ENCODE measurements around the gene TIE1. TPM values are rescaled to one million over a fixed set of nuclear protein-coding genes. Genes with fewer than 3 reads are reported as not detected.
A peak's percentile ranks its signal among the peaks of the same experiment; 100 is the strongest.

TIE1 gene
- total and polyA plus RNA-seq, 2 experiments from 2014 or later = 5.0 TPM; not detected in 1

DNA sequence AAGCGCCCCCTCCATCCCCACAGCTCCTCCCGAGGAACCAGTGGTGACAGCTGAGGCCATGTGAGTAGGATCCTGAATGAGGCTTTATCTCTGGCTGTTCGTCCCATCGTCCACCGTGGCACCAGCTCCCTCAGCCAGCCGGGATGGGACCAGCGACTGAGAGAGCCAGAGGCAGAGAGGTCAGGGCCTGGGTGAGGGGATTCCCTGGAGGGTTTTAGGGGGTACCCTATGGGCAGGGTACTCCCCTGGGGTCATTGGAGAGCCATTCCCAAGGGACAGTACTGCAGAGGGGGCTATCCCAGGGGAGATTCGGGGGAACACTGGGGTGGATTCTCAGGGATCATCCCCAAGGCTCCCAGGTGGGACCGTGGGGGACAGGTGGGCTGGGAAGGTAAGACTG lies 28.6 kb upstream of the TIE1 start:
- no peak for DNase-seq (ENCODE audit: low read depth in 1 of 2, low spot score in 1 of 2)
- Histone ChIP-seq H3K36me3 (no peaks in the 10 kb centered on the region), H3K27me3 (no peaks in the 10 kb centered on the region), H3K27ac (no peak overlapping the region), H3K9me3 (ENCODE audit: low read depth) (no peaks in the 10 kb centered on the region), H3K4me1 (ENCODE audit: low read depth) (peaks cover 10% of the 10 kb centered on the region), H3K4me3 (no peak overlapping the region)
- TF ChIP-seq, protein P1, sequence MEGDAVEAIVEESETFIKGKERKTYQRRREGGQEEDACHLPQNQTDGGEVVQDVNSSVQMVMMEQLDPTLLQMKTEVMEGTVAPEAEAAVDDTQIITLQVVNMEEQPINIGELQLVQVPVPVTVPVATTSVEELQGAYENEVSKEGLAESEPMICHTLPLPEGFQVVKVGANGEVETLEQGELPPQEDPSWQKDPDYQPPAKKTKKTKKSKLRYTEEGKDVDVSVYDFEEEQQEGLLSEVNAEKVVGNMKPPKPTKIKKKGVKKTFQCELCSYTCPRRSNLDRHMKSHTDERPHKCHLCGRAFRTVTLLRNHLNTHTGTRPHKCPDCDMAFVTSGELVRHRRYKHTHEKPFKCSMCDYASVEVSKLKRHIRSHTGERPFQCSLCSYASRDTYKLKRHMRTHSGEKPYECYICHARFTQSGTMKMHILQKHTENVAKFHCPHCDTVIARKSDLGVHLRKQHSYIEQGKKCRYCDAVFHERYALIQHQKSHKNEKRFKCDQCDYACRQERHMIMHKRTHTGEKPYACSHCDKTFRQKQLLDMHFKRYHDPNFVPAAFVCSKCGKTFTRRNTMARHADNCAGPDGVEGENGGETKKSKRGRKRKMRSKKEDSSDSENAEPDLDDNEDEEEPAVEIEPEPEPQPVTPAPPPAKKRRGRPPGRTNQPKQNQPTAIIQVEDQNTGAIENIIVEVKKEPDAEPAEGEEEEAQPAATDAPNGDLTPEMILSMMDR (IDR thresholded peaks at IDR 0.05; ENCODE audit: low read depth, low read length) = no peak

DNA sequence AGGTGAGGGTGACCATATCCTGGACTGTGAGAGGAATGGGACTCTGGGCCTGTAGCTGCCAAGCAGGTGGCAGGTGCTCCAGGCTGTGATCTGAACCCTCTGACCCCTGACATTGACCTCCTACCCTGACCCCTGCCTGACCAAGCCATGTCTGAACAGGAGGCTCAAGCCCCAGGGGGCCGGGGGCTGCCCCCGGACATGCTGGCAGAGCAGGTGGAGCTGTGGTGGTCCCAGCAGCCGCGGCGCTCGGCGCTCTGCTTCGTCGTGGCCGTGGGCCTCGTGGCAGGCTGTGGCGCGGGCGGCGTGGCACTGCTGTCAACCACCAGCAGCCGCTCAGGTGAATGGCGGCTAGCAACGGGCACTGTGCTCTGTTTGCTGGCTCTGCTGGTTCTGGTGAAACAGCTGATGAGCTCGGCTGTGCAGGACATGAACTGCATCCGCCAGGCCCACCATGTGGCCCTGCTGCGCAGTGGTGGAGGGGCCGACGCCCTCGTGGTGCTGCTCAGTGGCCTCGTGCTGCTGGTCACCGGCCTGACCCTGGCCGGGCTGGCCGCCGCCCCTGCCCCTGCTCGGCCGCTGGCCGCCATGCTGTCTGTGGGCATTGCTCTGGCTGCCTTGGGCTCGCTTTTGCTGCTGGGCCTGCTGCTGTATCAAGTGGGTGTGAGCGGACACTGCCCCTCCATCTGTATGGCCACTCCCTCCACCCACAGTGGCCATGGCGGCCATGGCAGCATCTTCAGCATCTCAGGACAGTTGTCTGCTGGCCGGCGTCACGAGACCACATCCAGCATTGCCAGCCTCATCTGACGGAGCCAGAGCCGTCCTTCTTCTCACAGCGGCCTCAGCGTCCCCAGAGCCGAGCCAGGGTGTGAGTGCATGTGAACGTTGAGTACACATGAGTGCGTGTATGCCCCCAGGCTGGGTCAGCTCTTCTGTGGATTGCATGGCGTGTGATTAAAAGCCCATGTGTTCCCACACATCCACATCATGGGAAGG lies 27.9 kb upstream of the TIE1 start:
- Histone ChIP-seq H3K27ac (no peak overlapping the region), H3K36me3 (no peaks in the 10 kb centered on the region), H3K27me3 (no peaks in the 10 kb centered on the region), H3K9me3 (ENCODE audit: low read depth) (no peaks in the 10 kb centered on the region), H3K4me3 (no peak overlapping the region), H3K4me1 (ENCODE audit: low read depth) (peaks cover 3% of the 10 kb centered on the region)
- TF ChIP-seq, protein P1 (IDR thresholded peaks at IDR 0.05; ENCODE audit: low read depth, low read length) = no peak
- no peak for DNase-seq (ENCODE audit: low read depth in 1 of 2, low spot score in 1 of 2)

DNA sequence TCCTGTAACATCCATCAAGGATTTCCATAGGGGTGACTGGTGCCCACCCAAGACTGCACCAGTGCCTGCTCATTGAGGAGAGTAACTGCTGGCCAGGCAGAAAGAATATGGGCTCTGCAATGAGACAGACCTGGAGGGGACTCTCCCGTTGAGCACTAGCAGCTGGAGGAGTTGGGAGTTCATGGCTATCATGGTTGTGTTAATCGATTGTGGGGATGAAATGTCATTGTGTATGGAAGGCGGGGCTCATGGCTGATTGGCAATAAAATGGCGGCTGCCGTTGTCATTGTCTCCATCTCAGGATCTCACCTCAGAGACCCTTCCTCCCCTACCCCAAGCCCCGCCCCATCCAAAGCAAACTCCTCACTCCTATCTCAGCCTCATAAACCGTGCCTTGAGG lies 27.1 kb upstream of the TIE1 start:
- no peaks in the 10 kb centered on the region for H3K4me1 ChIP-seq (ENCODE audit: low read depth)
- H3K4me3 ChIP-seq = no peak overlapping the region
- no peaks in the 10 kb centered on the region for H3K9me3 ChIP-seq (ENCODE audit: low read depth)
- no peaks in the 10 kb centered on the region for H3K27me3 ChIP-seq
- H3K36me3 ChIP-seq = no peaks in the 10 kb centered on the region
- DNase-seq (ENCODE audit: low read depth in 1 of 2, low spot score in 1 of 2) = no peak
- H3K27ac ChIP-seq = no peak overlapping the region
- TF ChIP-seq, protein P1 (IDR thresholded peaks at IDR 0.05; ENCODE audit: low read depth, low read length) = no peak

DNA sequence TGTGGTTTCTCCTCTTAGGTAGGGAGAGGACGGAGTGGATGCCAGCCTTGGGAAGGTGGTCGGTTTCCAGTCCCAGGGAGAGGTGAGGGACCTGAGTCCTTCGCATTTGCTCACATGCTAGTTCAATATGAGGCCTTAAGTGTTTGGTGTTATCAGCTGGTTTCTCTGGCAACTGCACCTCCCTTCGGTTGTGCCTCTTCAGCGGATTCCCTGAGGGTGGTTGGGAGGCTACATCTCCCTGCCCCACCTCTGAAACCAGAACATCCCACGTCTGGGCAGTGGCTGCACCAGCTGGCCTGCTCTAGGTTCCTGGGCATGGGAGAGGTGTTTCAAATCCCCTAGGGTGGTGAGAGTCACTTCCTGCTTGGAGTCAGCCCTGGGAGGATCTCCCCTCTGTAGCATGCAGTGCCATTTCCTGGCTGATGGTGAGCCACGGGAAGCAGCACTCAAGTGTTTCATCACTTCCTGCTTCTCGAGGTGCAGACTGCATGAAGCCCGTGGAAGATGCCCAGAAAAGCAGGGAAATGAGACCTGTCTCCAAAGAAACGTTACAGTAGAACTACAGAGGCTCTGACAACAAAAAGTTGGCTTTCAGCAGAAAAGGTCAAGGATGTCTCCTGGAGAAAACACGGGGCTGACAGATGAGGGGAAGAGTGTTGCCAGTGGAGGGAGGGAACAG lies 26.5 kb upstream of the TIE1 start:
- DNase-seq (ENCODE audit: low read depth in 1 of 2, low spot score in 1 of 2) = peak in 1 of 2 donors; percentile 79
- Histone ChIP-seq H3K4me3 (no peak overlapping the region), H3K27ac (no peak overlapping the region), H3K4me1 (ENCODE audit: low read depth) (no peaks in the 10 kb centered on the region), H3K36me3 (no peaks in the 10 kb centered on the region), H3K27me3 (no peaks in the 10 kb centered on the region), H3K9me3 (ENCODE audit: low read depth) (no peaks in the 10 kb centered on the region)
- TF ChIP-seq, protein P1 (IDR thresholded peaks at IDR 0.05; ENCODE audit: low read depth, low read length) = no peak

DNA sequence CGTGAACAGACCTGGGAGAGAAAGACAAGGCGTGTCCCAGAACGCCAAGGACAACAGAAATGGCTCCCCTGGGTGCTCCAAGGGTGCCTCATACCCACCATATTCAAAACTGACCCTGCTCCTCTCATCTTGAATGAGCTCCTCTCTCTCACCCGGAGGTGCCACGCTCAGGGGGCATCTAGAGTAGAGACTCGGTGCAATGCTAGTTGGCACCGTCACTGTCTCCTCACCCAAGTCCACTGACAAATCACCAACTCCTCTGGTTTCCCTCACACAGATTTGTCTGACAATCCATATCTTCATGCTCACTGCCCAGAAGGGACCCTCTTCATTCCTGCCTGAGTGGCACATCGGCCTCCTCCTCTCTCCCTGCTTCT lies 26.0 kb upstream of the TIE1 start:
- Histone ChIP-seq H3K4me1 (ENCODE audit: low read depth) (no peaks in the 10 kb centered on the region), H3K27me3 (no peaks in the 10 kb centered on the region), H3K27ac (no peak overlapping the region), H3K36me3 (no peaks in the 10 kb centered on the region), H3K9me3 (ENCODE audit: low read depth) (no peaks in the 10 kb centered on the region), H3K4me3 (no peak overlapping the region)
- DNase-seq (ENCODE audit: low read depth in 1 of 2, low spot score in 1 of 2) = no peak
- TF ChIP-seq, protein P1 (IDR thresholded peaks at IDR 0.05; ENCODE audit: low read depth, low read length) = no peak

Data from cardiac muscle cell (in vitro differentiated cells and primary cell).